Ovary (tissue), 9 donors: ENCODE results near the gene PADI3. TPM values are rescaled to one million over a fixed set of nuclear protein-coding genes. Genes with fewer than 3 reads are reported as not detected.
"Not testable (repeated sequence)": the region's sequence is repeated elsewhere in the genome, so short reads cannot be mapped to it uniquely, and the experiment has no call there.

Source experiments
- DNase-seq, 5 donors: peaks; one replicate each; pipeline ENCODE4 v3.0.0-alpha.2; 2019 to 2020
- H3K27ac ChIP-seq, 2 donors: fragments of 200-600 bp; one replicate each; pipeline versions ENCODE4 v1.5.1 to v1.8.0; 2019 to 2022
- H3K27me3 ChIP-seq: fragments of 200-600 bp; one replicate; pipeline ENCODE4 v1.8.0; 2022
- H3K36me3 ChIP-seq: fragments of 200-600 bp; sonication (generic); one replicate; pipeline ENCODE4 v1.5.1; 2019
- H3K4me1 ChIP-seq: one replicate; pipeline ENCODE4 v1.8.1; 2013; ENCODE audit warnings: mild to moderate bottlenecking, moderate library complexity; ENCODE audit not compliant: insufficient read depth
- H3K4me3 ChIP-seq: fragments of 200-600 bp; sonication (generic); one replicate; pipeline ENCODE4 v1.5.1; 2017
- H3K9me3 ChIP-seq, 2 donors: fragments of 200-600 bp in 1 of 2; sonication (generic) in 1 of 2; one replicate each; pipeline versions ENCODE4 v1.5.1 to v1.8.1; 2013 to 2019; ENCODE audit warnings: mild to moderate bottlenecking in 1 of 2, moderate library complexity in 1 of 2
- EP300 ChIP-seq: sonication (generic); formaldehyde crosslinking; IDR thresholded peaks from one replicate; pipeline ENCODE4 v1.6.1; 2017; ENCODE audit warnings: antibody characterized with exemption
- POLR2A ChIP-seq: fragments of 450-650 bp; IDR thresholded peaks from one replicate; pipeline ENCODE4 v1.6.1; 2017; ENCODE audit warnings: antibody characterized with exemption, mild to moderate bottlenecking, moderate library complexity
- WGBS, 3 donors: extraction: QIAGEN DNeasy Blood & Tissue Kit in 1 of 3; methylation state at CpG; one replicate each; pipeline versions ENCODE4 v1.1.5 to v1.1.7; 2013 to 2017; 5-methylcytosine and 5-hydroxymethylcytosine counted together
- intact Hi-C, 4 donors: fragments of 100-400 bp; cut with DNase I; formaldehyde crosslinking; loops; one replicate each; pipeline versions ENCODE4 v1.11.0 to v1.15.1; 2022 to 2023
- polyA plus RNA-seq, 2 donors: library from polyadenylated mRNA; stranded (reverse); fragments of 200-250 nt in 1 of 2; fragments of 350-450 nt in 1 of 2; fragmentation: Illumina TruSeq in 1 of 2; extraction: RNeasy Lipid Tissue Mini Kit (QIAGEN cat#74804) in 1 of 2; gene quantifications; one replicate each; pipeline ENCODE4 v1.2.3, GENCODE V29; 2013 to 2014
- total RNA-seq, 7 donors: library from RNA; depleted of rRNA in 2 of 7; stranded (reverse); fragments of >200 nt in 2 of 7; fragmentation: NEBNext Ultra II Directional in 3 of 7; extraction: Animal tissue kit (Norgen Biotek cat#: 25700) in 3 of 7; gene quantifications; one replicate each; pipeline versions ENCODE4 v1.1.0 to v1.2.4, GENCODE V29; 2016 to 2023
- TF ChIP-seq, protein P1 (sequence below), 3 donors: fragments of 450-650 bp in 2 of 3; fragments of 200-600 bp in 1 of 3; IDR thresholded peaks; one replicate each; pipeline versions ENCODE4 v1.5.1 to v1.8.0; 2016 to 2022; ENCODE audit warnings: antibody characterized with exemption in 3 of 3, mild to moderate bottlenecking in 1 of 3
- donor health status: DM: no; HTN: no; CAD: no; lungs with moderate emphysema.
- donor health status: DM: no; HTN: no; CAD: no.
- donor health status: Bipolar disorder and iron deficiency.
- donor health status: DM: yes; HTN: yes; CAD: no.
- donor health status: DM: no; HTN: no; CAD: no.
- donor health status: DM: yes; HTN: yes; CAD: no.

PADI3 gene
- total and polyA plus RNA-seq, 9 donors, result not detected

DNA sequence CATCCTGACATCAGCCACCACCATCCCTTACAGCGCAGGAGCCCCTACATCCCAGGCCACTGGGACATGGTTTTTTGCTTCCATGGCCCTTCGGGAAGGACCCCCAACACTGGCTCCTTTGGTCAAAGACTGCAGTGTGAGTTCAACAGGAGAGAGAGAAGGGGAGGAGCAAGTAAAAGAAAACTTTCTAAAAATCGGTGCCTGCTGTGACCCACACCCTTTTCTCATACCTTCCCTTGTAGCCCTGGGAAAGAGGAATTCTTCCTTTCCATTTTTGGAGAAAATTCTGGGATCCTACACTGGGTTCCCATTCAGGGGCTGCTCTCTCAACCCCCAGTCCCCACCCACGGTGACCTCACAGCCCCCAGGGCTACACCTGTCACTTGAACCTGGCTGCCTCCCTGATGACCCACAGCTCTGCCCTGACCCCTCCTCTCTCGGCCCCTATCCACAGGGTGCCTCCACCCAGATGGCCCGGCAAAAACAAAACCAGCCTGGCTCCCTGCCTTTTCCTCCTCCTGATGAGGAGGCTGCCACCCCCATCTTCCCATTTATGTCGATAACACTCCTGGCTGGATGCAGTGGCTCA lies 66.7 kb downstream of the PADI3 start:
- Histone ChIP-seq H3K27ac (no peak overlapping the region), H3K4me1 (peaks cover 4% of the 10 kb centered on the region), H3K36me3 (no peaks in the 10 kb centered on the region), H3K27me3 (no peaks in the 10 kb centered on the region), H3K4me3 (no peak overlapping the region), H3K9me3 (no peaks in the 10 kb centered on the region)
- intact Hi-C loops, result no loop called here
- TF ChIP-seq EP300 (no peak), POLR2A (no peak)
- TF ChIP-seq, protein P1, sequence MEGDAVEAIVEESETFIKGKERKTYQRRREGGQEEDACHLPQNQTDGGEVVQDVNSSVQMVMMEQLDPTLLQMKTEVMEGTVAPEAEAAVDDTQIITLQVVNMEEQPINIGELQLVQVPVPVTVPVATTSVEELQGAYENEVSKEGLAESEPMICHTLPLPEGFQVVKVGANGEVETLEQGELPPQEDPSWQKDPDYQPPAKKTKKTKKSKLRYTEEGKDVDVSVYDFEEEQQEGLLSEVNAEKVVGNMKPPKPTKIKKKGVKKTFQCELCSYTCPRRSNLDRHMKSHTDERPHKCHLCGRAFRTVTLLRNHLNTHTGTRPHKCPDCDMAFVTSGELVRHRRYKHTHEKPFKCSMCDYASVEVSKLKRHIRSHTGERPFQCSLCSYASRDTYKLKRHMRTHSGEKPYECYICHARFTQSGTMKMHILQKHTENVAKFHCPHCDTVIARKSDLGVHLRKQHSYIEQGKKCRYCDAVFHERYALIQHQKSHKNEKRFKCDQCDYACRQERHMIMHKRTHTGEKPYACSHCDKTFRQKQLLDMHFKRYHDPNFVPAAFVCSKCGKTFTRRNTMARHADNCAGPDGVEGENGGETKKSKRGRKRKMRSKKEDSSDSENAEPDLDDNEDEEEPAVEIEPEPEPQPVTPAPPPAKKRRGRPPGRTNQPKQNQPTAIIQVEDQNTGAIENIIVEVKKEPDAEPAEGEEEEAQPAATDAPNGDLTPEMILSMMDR (IDR thresholded peaks at IDR 0.05), result no peak
- 40 to 45% (median 43%) methylated on average over 7 of the region's 7 CpGs for WGBS, 3 donors
- no peak for DNase-seq

DNA sequence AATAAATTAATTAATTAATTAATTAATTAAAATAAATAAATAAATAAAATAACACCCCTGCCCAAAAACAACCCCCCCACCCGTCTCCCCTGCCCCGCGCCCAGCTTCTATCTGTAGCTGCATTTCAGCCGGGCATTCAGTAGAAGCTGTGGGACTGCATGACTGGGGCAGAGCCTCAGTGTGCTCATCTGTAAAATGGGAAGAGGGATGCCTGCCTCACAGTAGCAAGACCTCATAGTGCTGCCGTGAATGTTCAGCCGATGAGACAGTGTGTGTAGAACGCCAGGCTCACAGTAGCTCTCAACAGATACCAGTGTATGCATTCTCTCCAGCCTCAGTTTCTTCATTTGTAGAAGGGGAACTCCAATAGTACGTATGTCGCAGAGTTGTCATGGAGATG lies 67.8 kb downstream of the PADI3 start:
- Histone ChIP-seq H3K9me3 (no peaks in the 10 kb centered on the region), H3K27ac (no peak overlapping the region), H3K36me3 (no peaks in the 10 kb centered on the region), H3K27me3 (no peaks in the 10 kb centered on the region), H3K4me1 (peaks cover 4% of the 10 kb centered on the region), H3K4me3 (no peak overlapping the region)
- intact Hi-C loops, result no loop called here
- TF ChIP-seq EP300, result no peak
- TF ChIP-seq, protein P1 (IDR thresholded peaks at IDR 0.05), result no peak
- no peak for TF ChIP-seq POLR2A
- no peak for DNase-seq
- 83 to 90% (median 84%) methylated on average over 9 of the region's 9 CpGs for WGBS, 3 donors

DNA sequence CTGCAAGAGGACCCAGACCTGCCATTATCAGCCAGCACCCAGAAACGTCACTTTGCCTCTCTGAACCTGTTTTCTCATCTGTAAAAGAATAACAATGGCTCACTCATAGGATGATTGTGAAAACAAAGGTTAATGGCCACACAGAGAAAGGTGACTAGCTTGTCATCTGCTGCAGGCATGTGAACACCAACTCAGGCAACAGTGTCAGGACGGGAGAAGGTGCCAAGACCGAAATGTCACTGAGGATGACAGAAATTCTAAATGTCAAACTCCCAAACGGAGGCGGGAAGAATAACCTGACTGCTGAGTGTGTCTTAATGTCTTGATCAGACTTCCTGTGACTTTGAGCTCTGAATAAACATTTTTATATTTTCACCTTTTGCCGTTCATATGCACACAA lies 69.4 kb downstream of the PADI3 start:
- DNase-seq, result no peak
- Histone ChIP-seq H3K4me1 (peaks cover 4% of the 10 kb centered on the region), H3K4me3 (no peak overlapping the region), H3K27ac (no peak overlapping the region), H3K9me3 (no peaks in the 10 kb centered on the region), H3K27me3 (no peaks in the 10 kb centered on the region), H3K36me3 (no peaks in the 10 kb centered on the region)
- WGBS, 3 donors, result 75 to 76% (median 75%) methylated on average over 6 of the region's 6 CpGs
- intact Hi-C loops, result no loop called here
- TF ChIP-seq, protein P1 (IDR thresholded peaks at IDR 0.05), result no peak
- TF ChIP-seq EP300 (no peak), POLR2A (no peak)

DNA sequence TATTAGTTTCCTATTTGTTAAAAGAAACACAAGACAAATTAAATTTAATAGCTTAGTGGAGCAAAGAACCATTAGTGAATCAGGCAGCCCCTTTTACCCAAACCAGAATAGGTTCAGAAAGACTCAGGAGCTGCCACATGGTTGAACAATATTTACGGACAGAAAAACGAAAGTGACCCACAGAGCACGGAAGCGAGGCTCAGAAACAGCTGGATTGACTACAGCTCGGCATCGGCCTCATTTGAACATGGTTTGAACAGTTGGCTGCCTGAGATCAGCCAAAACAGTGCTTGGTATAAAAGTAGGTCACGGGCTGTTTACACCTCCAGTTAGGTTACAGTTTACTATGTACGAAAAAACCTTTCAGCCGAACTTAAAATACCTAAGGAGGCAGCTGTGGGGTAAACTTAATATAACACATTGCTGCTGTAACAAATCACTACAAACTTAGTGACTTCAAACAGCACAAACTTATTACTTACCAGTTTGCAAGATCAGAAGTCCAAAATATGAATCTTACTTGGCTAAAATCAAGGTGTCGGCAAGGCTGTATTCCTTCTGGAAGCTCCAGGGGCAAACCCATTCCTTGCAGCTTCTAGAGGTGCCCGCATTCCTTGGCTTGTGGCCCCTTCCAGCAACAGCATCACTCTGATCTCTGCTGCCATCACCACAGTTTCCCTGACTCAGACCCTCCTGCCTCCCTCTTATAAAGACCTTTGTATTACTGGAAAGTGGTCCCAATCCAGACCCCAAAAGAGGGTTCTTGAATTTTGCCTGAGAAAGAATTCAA lies 70.9 kb downstream of the PADI3 start:
- no peak for TF ChIP-seq POLR2A
- TF ChIP-seq, protein P1 (IDR thresholded peaks at IDR 0.05), result no peak
- no peak for TF ChIP-seq EP300
- DNase-seq, result no peak
- no peaks in the 10 kb centered on the region for H3K27me3 ChIP-seq
- H3K27ac ChIP-seq, result peak overlapping the region in 1 of 2 donors; percentile 52
- 51 to 80% (median 68%) methylated on average over 11 of the region's 11 CpGs for WGBS, 3 donors
- no peak overlapping the region for H3K4me3 ChIP-seq
- no peaks in the 10 kb centered on the region for H3K9me3 ChIP-seq
- intact Hi-C loops, result no loop called here
- H3K4me1 ChIP-seq, result peaks cover 4% of the 10 kb centered on the region
- no peaks in the 10 kb centered on the region for H3K36me3 ChIP-seq

DNA sequence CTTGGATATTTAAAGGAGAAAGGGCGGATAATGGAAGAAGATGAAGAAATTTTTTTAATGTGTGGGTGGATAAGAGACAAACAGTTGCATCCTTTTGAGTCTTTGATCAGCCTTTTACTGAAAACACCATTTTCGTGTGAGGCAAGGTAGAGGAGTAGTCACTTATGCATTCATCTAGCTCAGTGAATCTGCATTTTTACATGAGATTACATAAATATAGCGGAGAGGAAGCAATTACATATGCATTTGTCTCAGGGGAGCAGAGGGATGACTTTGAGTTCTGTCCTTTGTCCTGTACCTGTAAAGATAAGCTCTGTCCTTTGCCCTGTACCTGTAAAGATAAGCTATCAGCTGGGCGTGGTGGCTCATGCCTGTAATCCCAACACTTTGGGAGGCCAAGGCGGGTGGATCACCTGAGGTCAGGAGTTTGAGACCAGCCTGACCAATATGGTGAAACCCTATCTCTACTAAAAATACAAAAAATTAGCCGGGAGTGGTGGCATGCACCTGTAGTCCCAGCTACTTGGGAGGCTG lies 73.0 kb downstream of the PADI3 start:
- H3K4me1 ChIP-seq, DNase-seq, H3K27ac ChIP-seq, H3K4me3 ChIP-seq, H3K9me3 ChIP-seq, H3K27me3 ChIP-seq, H3K36me3 ChIP-seq, intact Hi-C loops: not testable (repeated sequence)
- 84 to 86% (median 85%) methylated on average over 6 of the region's 6 CpGs for WGBS, 3 donors
